Thymus (tissue), 11 donors: ENCODE data around the gene SPATA2L. TPM values are rescaled to one million over a fixed set of nuclear protein-coding genes. Genes with fewer than 3 reads are reported as not detected.
A peak's percentile ranks its signal among the peaks of the same experiment; 100 is the strongest.

Experiments
- DNase-seq, 9 donors: peaks; one replicate each; pipeline ENCODE4 v3.0.0-alpha.2; 2013; ENCODE audit warnings: low spot score in 9 of 9, low read depth in 6 of 9, missing footprints in 1 of 9
- H3K27ac ChIP-seq, 2 donors: one replicate each; pipeline ENCODE4 v1.5.1; 2013; ENCODE audit warnings: control low read depth in 1 of 2, low read depth in 1 of 2, low read length in 1 of 2, mild to moderate bottlenecking in 1 of 2, moderate library complexity in 1 of 2
- H3K27me3 ChIP-seq, 2 donors: one replicate each; pipeline ENCODE4 v1.5.1; 2013; ENCODE audit warnings: low read length in 1 of 2; ENCODE audit not compliant: control insufficient read depth in 2 of 2, insufficient read depth in 1 of 2
- H3K36me3 ChIP-seq, 2 donors: one replicate each; pipeline ENCODE4 v1.5.1; 2013; ENCODE audit warnings: low read length in 1 of 2, mild to moderate bottlenecking in 1 of 2, moderate library complexity in 1 of 2; ENCODE audit not compliant: control insufficient read depth in 2 of 2, insufficient read depth in 2 of 2
- H3K4me1 ChIP-seq, 2 donors: one replicate each; pipeline ENCODE4 v1.5.1; 2013; ENCODE audit warnings: low read length in 2 of 2; ENCODE audit not compliant: control insufficient read depth in 2 of 2, insufficient read depth in 2 of 2
- H3K4me3 ChIP-seq, 2 donors: one replicate each; pipeline ENCODE4 v1.5.1; 2013; ENCODE audit warnings: low read length in 2 of 2, control low read depth in 1 of 2, mild to moderate bottlenecking in 1 of 2
- H3K9me3 ChIP-seq, 2 donors: one replicate each; pipeline ENCODE4 v1.5.1; 2013; ENCODE audit warnings: low read length in 1 of 2, mild to moderate bottlenecking in 1 of 2; ENCODE audit not compliant: control insufficient read depth in 2 of 2, insufficient read depth in 1 of 2
- WGBS: extraction: QIAGEN DNeasy Blood & Tissue Kit; methylation state at CpG from one replicate; pipeline ENCODE4 v1.1.7; 2013; 5-methylcytosine and 5-hydroxymethylcytosine counted together
- polyA plus RNA-seq: library from polyadenylated mRNA; stranded (reverse); fragments of 200-250 nt; gene quantifications from one replicate; pipeline ENCODE4 v1.2.3, GENCODE V29; 2013
- total RNA-seq: library from RNA; stranded (reverse); fragments of 120-200 nt; gene quantifications from one replicate; pipeline ENCODE4 v1.2.4, GENCODE V29; 2013
- donor health status: healthy.

The SPATA2L gene
- total and polyA plus RNA-seq, 2 donors: 6.8 to 9.1 TPM

- Histone ChIP-seq H3K4me1 (peaks cover 20 to 31% of the 10 kb centered on the region in 2 donors), H3K27ac (peak within 1 kb of the TSS; percentile 69 to 96), H3K9me3 (no peaks in the 10 kb centered on the region), H3K36me3 (peaks cover 18 to 34% of the 10 kb centered on the region in 2 donors), H3K4me3 (peak within 1 kb of the TSS; percentile 71 to 95), H3K27me3 (peaks cover 10 to 17% of the 10 kb centered on the region in 2 donors)
- peak in 7 of 9 donors; percentile 65 to 91 (median 79) for DNase-seq
- WGBS: under 1% methylated on average over 103 of the region's 103 CpGs
Measured at GRCh38 chr16:89720813-89721545, 19.5 kb upstream of the SPATA2L start, which contains the start of the genes VPS9D1 and ZNF276. Gene VPS9D1, minus strand, starts transcription at chr16:89720898. Its CDS starts 37 bp downstream, at chr16:89720861. Gene ZNF276, plus strand, starts transcription at chr16:89721537. Its CDS starts 104 bp downstream, at chr16:89721641.

GRCh38 chr16:89720551-89720812 is 19.0 kb upstream of the SPATA2L start:
- no peaks in the 10 kb centered on the region for H3K9me3 ChIP-seq
- peaks cover 10 to 17% of the 10 kb centered on the region in 2 donors for H3K27me3 ChIP-seq
- WGBS: 1% methylated on average over 29 of the region's 29 CpGs
- peaks cover 18 to 29% of the 10 kb centered on the region in 2 donors for H3K36me3 ChIP-seq
- peak in 1 of 9 donors; percentile 37 for DNase-seq
- peak overlapping the region in 1 of 2 donors; percentile 96 for H3K27ac ChIP-seq
- peaks cover 20 to 31% of the 10 kb centered on the region in 2 donors for H3K4me1 ChIP-seq
- peak overlapping the region; percentile 71 to 95 for H3K4me3 ChIP-seq

- DNase-seq: no peak
- WGBS: 96% methylated on average over 24 of the region's 24 CpGs
- H3K27ac ChIP-seq: no peak overlapping the region
- H3K27me3 ChIP-seq: peaks cover 10 to 17% of the 10 kb centered on the region in 2 donors
- H3K4me1 ChIP-seq: peaks cover 8 to 14% of the 10 kb centered on the region in 2 donors
- H3K4me3 ChIP-seq: no peak overlapping the region
- H3K36me3 ChIP-seq: peaks cover 0 to 5% of the 10 kb centered on the region in 2 donors
- H3K9me3 ChIP-seq: no peaks in the 10 kb centered on the region
Measured at GRCh38 chr16:89717688-89718505, 16.4 kb upstream of the SPATA2L start.

GRCh38 chr16:89716916-89717687 is 15.6 kb upstream of the SPATA2L start:
- Histone ChIP-seq H3K27ac (no peak overlapping the region), H3K4me1 (peaks cover 10 to 15% of the 10 kb centered on the region in 2 donors), H3K36me3 (no peaks in the 10 kb centered on the region), H3K4me3 (no peak overlapping the region), H3K9me3 (no peaks in the 10 kb centered on the region), H3K27me3 (peaks cover 10 to 23% of the 10 kb centered on the region in 2 donors)
- no peak for DNase-seq
- 97% methylated on average over 29 of the region's 29 CpGs for WGBS

- H3K4me1 ChIP-seq: peaks cover 14 to 19% of the 10 kb centered on the region in 2 donors
- no peaks in the 10 kb centered on the region for H3K36me3 ChIP-seq
- no peaks in the 10 kb centered on the region for H3K9me3 ChIP-seq
- no peak overlapping the region for H3K27ac ChIP-seq
- no peak overlapping the region for H3K4me3 ChIP-seq
- no peak for DNase-seq
- peaks cover 10 to 27% of the 10 kb centered on the region in 2 donors for H3K27me3 ChIP-seq
- 97% methylated on average over 15 of the region's 15 CpGs for WGBS
Measured at GRCh38 chr16:89716493-89716892, 15.0 kb upstream of the SPATA2L start.

GRCh38 chr16:89712274-89712781 is 10.8 kb upstream of the SPATA2L start:
- 20% methylated on average over 22 of the region's 22 CpGs for WGBS
- peaks cover 0 to 14% of the 10 kb centered on the region in 2 donors for H3K27me3 ChIP-seq
- DNase-seq: no peak
- H3K9me3 ChIP-seq: no peaks in the 10 kb centered on the region
- no peaks in the 10 kb centered on the region for H3K36me3 ChIP-seq
- H3K27ac ChIP-seq: no peak overlapping the region
- peak overlapping the region; percentile 43 to 52 for H3K4me3 ChIP-seq
- peaks cover 9 to 11% of the 10 kb centered on the region in 2 donors for H3K4me1 ChIP-seq

GRCh38 chr16:89711601-89712273 is 10.2 kb upstream of the SPATA2L start:
- WGBS: 3% methylated on average over 48 of the region's 48 CpGs
- H3K27ac ChIP-seq: peak overlapping the region in 1 of 2 donors; percentile 3
- no peaks in the 10 kb centered on the region for H3K9me3 ChIP-seq
- H3K4me3 ChIP-seq: peak overlapping the region; percentile 43 to 52
- peaks cover 9 to 11% of the 10 kb centered on the region in 2 donors for H3K4me1 ChIP-seq
- DNase-seq: peak in 5 of 9 donors; percentile 35 to 72 (median 57)
- H3K36me3 ChIP-seq: no peaks in the 10 kb centered on the region
- H3K27me3 ChIP-seq: peaks cover 0 to 14% of the 10 kb centered on the region in 2 donors
